Uterus (tissue), 4 donors: ENCODE data around the gene MAP3K10. TPM values are rescaled to one million over a fixed set of nuclear protein-coding genes. Genes with fewer than 3 reads are reported as not detected.

ENCODE experiments used
- DNase-seq, 2 donors: peaks; one replicate each; pipeline ENCODE4 v3.0.0-alpha.2; 2019 to 2020
- H3K27ac ChIP-seq, 2 donors: fragments of 200-600 bp; sonication (generic); 1 replicate in 1 of 2; 2 replicates in 1 of 2; pipeline ENCODE4 v1.5.1; 2016 to 2018
- H3K27me3 ChIP-seq, 2 donors: fragments of 200-600 bp; sonication (generic); one replicate each; pipeline ENCODE4 v1.5.1; 2018 to 2019; ENCODE audit warnings: control low read depth in 1 of 2
- H3K36me3 ChIP-seq, 2 donors: fragments of 200-600 bp; sonication (generic); one replicate each; pipeline ENCODE4 v1.5.1; 2019; ENCODE audit warnings: control low read depth in 1 of 2
- H3K4me1 ChIP-seq, 2 donors: fragments of 200-600 bp; sonication (generic); one replicate each; pipeline ENCODE4 v1.5.1; 2018 to 2019; ENCODE audit warnings: control low read depth in 1 of 2
- H3K4me3 ChIP-seq, 2 donors: fragments of 200-600 bp; sonication (generic); 1 replicate in 1 of 2; 2 replicates in 1 of 2; pipeline ENCODE4 v1.5.1; 2018 to 2019; ENCODE audit warnings: mild to moderate bottlenecking in 1 of 2
- H3K9me3 ChIP-seq, 2 donors: fragments of 200-600 bp; sonication (generic); one replicate each; pipeline ENCODE4 v1.5.1; 2019; ENCODE audit warnings: control low read depth in 1 of 2
- POLR2A ChIP-seq, 2 donors: fragments of 450-650 bp; IDR thresholded peaks; one replicate each; pipeline ENCODE4 v1.6.1; 2016; ENCODE audit warnings: antibody characterized with exemption in 2 of 2, mild to moderate bottlenecking in 1 of 2, moderate library complexity in 1 of 2
- intact Hi-C: fragments of 100-400 bp; cut with DNase I; formaldehyde crosslinking; loops from one replicate; pipeline ENCODE4 v1.15.1; 2023; ENCODE audit warnings: low total_unique reads
- total RNA-seq, 4 donors: library from RNA; depleted of rRNA in 3 of 4; stranded (reverse); fragments of >200 nt in 3 of 4; gene quantifications; one replicate each; pipeline versions ENCODE4 v1.1.0 to v1.2.4, GENCODE V29; 2014 to 2023
- TF ChIP-seq, protein P1 (sequence below), 4 experiments: fragments of 200-600 bp in 2 of 4; fragments of 450-650 bp in 2 of 4; sonication (generic) in 2 of 4; IDR thresholded peaks; one replicate each; pipeline ENCODE4 v1.5.1; 2016 to 2019; ENCODE audit warnings: antibody characterized with exemption in 4 of 4, mild to moderate bottlenecking in 2 of 4, moderate library complexity in 1 of 4
- donor health status: DM: yes; HTN: yes; CAD: no.

The MAP3K10 gene
- 10 to 100 TPM in 1 of 4 donors, 1 to 10 TPM in 3; 1.0 to 29.0 (median 3.1) TPM for total RNA-seq

DNA sequence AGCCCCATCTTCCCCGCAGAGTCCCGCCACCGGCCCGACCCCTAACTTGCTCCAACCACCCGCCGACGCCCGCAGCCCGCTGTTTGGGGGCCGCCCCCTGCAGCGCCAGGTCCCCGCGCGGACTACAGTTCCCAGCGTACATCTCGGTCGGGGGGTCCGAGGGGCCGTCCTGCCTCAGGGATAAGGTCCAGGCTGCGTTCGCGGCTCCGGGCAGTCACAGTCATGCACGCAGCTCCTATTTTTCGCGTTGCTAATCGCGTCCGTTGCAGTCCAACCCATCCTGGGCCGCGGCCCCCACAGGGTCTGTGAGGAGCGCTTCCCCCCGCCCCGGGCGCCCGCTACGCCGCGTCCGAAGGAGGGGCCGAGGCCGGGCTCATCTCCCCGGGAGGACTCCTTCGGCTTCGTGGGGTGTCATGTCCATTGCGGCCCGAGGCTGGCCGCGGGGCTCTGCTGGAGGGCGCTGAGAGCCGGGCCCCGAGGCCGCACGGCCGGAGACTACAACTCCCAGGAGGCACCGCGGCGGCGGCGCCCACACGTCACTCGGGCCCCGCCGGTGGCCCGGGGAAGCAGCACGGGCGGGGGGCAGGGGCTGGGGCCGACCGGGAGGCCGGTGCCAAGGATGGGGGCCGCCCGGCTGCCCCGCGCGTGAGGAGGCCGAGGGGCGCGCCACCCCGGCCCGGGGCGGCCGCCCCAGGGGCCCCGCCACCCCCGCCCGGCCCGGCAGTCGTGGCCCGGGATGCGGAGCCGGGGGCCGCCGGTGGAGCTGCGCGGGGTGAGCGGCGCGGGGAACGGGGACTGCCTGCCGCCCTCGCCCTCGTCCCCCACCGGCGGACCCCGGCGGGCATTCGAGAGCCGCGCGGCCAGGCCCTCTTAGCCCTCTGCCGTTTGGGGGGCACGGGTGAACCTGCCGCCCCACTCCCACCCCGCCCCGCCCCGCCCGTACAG lies at the start of gene MAP3K10:
TSS of gene MAP3K10 (plus strand) at position 536 of the 945 bp plus-strand sequence. CDS start 606 bp downstream, outside the sequence.
- Histone ChIP-seq H3K36me3 (no peaks in the 10 kb centered on the region), H3K4me1 (peaks cover 0 to 11% of the 10 kb centered on the region in 2 donors), H3K27me3 (no peaks in the 10 kb centered on the region), H3K4me3 (peak within 1 kb of the TSS; percentile 74 to 92), H3K27ac (peak within 1 kb of the TSS; percentile 95 to 96), H3K9me3 (no peaks in the 10 kb centered on the region)
- TF ChIP-seq, protein P1, sequence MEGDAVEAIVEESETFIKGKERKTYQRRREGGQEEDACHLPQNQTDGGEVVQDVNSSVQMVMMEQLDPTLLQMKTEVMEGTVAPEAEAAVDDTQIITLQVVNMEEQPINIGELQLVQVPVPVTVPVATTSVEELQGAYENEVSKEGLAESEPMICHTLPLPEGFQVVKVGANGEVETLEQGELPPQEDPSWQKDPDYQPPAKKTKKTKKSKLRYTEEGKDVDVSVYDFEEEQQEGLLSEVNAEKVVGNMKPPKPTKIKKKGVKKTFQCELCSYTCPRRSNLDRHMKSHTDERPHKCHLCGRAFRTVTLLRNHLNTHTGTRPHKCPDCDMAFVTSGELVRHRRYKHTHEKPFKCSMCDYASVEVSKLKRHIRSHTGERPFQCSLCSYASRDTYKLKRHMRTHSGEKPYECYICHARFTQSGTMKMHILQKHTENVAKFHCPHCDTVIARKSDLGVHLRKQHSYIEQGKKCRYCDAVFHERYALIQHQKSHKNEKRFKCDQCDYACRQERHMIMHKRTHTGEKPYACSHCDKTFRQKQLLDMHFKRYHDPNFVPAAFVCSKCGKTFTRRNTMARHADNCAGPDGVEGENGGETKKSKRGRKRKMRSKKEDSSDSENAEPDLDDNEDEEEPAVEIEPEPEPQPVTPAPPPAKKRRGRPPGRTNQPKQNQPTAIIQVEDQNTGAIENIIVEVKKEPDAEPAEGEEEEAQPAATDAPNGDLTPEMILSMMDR (IDR thresholded peaks at IDR 0.05) = no peak
- TF ChIP-seq POLR2A (IDR thresholded peaks at IDR 0.05) = peak; percentile 43 to 47
- intact Hi-C loops = no loop called here
- DNase-seq = peak; percentile 68 to 80

DNA sequence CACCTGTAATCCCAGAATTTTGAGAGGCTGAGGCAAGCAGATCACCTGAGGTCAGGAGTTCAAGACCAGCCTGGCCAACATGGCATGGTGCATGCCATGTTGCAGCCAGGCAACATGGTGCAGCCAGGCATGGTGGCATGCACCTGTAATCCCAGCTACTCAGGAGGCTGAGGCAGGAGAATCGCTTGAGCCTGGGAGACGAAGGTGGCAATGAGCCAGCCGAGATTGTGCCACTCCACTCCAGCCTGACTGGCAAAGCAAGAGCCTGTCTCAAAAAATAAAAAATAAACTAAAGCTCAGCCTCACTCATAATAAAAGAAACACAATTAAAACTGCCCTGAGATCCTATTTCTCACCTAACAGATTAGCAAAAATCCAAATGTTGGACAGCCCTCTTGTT lies 49.7 kb upstream of the MAP3K10 start:
- intact Hi-C loops = no loop called here
- Histone ChIP-seq H3K27me3 (no peaks in the 10 kb centered on the region), H3K4me1 (no peaks in the 10 kb centered on the region), H3K9me3 (no peaks in the 10 kb centered on the region), H3K27ac (no peak overlapping the region), H3K4me3 (no peak overlapping the region), H3K36me3 (no peaks in the 10 kb centered on the region)
- no peak for TF ChIP-seq POLR2A (IDR thresholded peaks at IDR 0.05)
- TF ChIP-seq, protein P1 (IDR thresholded peaks at IDR 0.05) = no peak
- DNase-seq = no peak

DNA sequence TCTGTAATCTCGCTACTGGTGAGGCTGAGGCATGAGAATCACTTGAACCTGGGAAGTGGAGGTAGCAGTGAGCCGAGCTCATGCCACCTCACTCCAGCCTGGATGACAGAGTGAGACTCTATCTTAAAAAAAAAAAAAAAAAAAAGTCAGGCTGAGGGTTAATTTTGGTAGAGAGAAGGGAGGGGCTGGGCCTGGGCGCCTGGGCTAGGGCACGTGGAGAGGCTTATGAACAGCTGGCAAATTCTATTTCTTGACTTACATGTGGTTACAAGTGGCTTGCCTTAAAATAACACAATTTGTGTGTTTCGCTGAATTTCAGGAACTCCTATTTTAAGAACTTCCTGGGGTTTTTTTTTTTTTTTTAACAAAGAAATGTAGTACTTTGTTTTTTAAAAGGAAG lies 47.6 kb upstream of the MAP3K10 start:
- H3K4me3 ChIP-seq = no peak overlapping the region
- no peaks in the 10 kb centered on the region for H3K36me3 ChIP-seq
- no peaks in the 10 kb centered on the region for H3K9me3 ChIP-seq
- H3K4me1 ChIP-seq = no peaks in the 10 kb centered on the region
- H3K27me3 ChIP-seq = no peaks in the 10 kb centered on the region
- no peak overlapping the region for H3K27ac ChIP-seq
- intact Hi-C loops = no loop called here
- TF ChIP-seq, protein P1 (IDR thresholded peaks at IDR 0.05) = no peak
- no peak for TF ChIP-seq POLR2A (IDR thresholded peaks at IDR 0.05)
- no peak for DNase-seq

DNA sequence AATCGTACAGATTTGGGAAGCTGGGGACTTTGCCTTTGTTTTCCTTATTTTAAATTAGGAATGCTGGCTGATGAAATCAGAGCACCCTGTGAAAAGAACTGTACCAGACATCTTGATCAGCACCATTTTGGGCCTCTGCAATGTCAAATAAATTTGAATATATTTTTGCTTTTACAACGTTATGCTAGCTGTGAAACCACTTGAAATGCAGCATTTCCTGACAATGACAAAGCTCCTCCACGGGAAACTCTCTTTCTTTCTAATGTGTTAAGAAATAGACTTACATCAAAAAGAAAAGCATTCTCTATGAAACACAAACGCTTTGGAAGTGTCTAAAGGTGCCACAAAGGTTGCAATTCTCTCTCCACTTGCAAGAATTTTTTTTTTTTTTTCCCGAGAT lies 47.1 kb upstream of the MAP3K10 start:
- TF ChIP-seq, protein P1 (IDR thresholded peaks at IDR 0.05) = no peak
- no peak for TF ChIP-seq POLR2A (IDR thresholded peaks at IDR 0.05)
- Histone ChIP-seq H3K4me3 (no peak overlapping the region), H3K27ac (no peak overlapping the region), H3K36me3 (no peaks in the 10 kb centered on the region), H3K9me3 (no peaks in the 10 kb centered on the region), H3K27me3 (no peaks in the 10 kb centered on the region), H3K4me1 (no peaks in the 10 kb centered on the region)
- intact Hi-C loops = no loop called here
- no peak for DNase-seq
